Keratinocyte (primary cell): ENCODE results near the gene SMPD2. TPM values are rescaled to one million over a fixed set of nuclear protein-coding genes. Genes with fewer than 3 reads are reported as not detected.

Experiments
- DNase-seq: peaks from one replicate; pipeline ENCODE4 v3.0.0-alpha.2; 2011; ENCODE audit warnings: low read depth, missing footprints, low spot score
- FAIRE-seq: peaks from 2 replicates; lab custom pipeline; 2011; peaks lifted over from hg19 to GRCh38; lab: Jason Lieb, UNC
- H2AFZ ChIP-seq: 2 replicates; pipeline ENCODE4 v1.6.0; 2012; ENCODE audit warnings: low read length, control low read depth, inconsistent platforms; ENCODE audit not compliant: control insufficient read depth
- H3K27ac ChIP-seq: 2 replicates; pipeline ENCODE4 v1.5.1; 2011; ENCODE audit warnings: low read length; ENCODE audit not compliant: control insufficient read depth, insufficient read depth
- H3K27me3 ChIP-seq: 3 replicates; pipeline ENCODE4 v1.6.0; 2011; ENCODE audit warnings: low read length; ENCODE audit not compliant: control insufficient read depth, insufficient read depth; ENCODE audit errors: extremely low read depth
- H3K36me3 ChIP-seq, 2 experiments: 2 replicates in 1 of 2; 3 replicates in 1 of 2; pipeline ENCODE4 v1.5.1; 2011; ENCODE audit warnings: low read length in 2 of 2, mild to moderate bottlenecking in 1 of 2; ENCODE audit not compliant: control insufficient read depth in 2 of 2, insufficient read depth in 2 of 2; ENCODE audit errors: extremely low read depth in 1 of 2
- H3K4me1 ChIP-seq: 3 replicates; pipeline ENCODE4 v1.5.1; 2011; ENCODE audit warnings: low read length; ENCODE audit not compliant: control insufficient read depth, insufficient read depth; ENCODE audit errors: extremely low read depth
- H3K4me2 ChIP-seq: 3 replicates; pipeline ENCODE4 v1.6.0; 2011; ENCODE audit warnings: low read depth, low read length; ENCODE audit not compliant: control insufficient read depth, insufficient read depth; ENCODE audit errors: extremely low read depth
- H3K4me3 ChIP-seq, 3 experiments: fragments of 200-600 bp in 1 of 3; sonication (generic) in 1 of 3; 2 replicates in 2 of 3; 3 replicates in 1 of 3; pipeline ENCODE4 v1.5.1; 2011 to 2016; ENCODE audit warnings: low read length in 3 of 3, mild to moderate bottlenecking in 3 of 3, control low read depth in 2 of 3, inconsistent platforms in 1 of 3, low read depth in 1 of 3, mixed read lengths in 1 of 3, mixed run types in 1 of 3, moderate library complexity in 1 of 3; ENCODE audit not compliant: control insufficient read depth in 2 of 3, insufficient read depth in 2 of 3; ENCODE audit errors: extremely low read depth in 1 of 3
- H3K79me2 ChIP-seq: 2 replicates; pipeline ENCODE4 v1.6.0; 2012; ENCODE audit warnings: low read length; ENCODE audit not compliant: control insufficient read depth, insufficient read depth
- H3K9ac ChIP-seq: 3 replicates; pipeline ENCODE4 v1.6.0; 2011; ENCODE audit warnings: low read length; ENCODE audit not compliant: control insufficient read depth, insufficient read depth; ENCODE audit errors: extremely low read depth
- H3K9me1 ChIP-seq: 3 replicates; pipeline ENCODE4 v1.6.0; 2011; ENCODE audit warnings: low read length; ENCODE audit not compliant: control insufficient read depth, insufficient read depth; ENCODE audit errors: extremely low read depth
- H3K9me3 ChIP-seq: 2 replicates; pipeline ENCODE4 v1.5.1; 2012; ENCODE audit warnings: low read depth, low read length; ENCODE audit not compliant: control insufficient read depth
- H4K20me1 ChIP-seq: 3 replicates; pipeline ENCODE4 v1.6.0; 2011; ENCODE audit warnings: low read length; ENCODE audit not compliant: control insufficient read depth, insufficient read depth; ENCODE audit errors: extremely low read depth
- EZH2 ChIP-seq: IDR thresholded peaks from one replicate; pipeline ENCODE4 v1.6.1; 2012; ENCODE audit warnings: inconsistent platforms, mild to moderate bottlenecking, low read length, moderate library complexity
- dilution Hi-C: fragments of 300-500 bp; cut with MboI; formaldehyde crosslinking; loops from one replicate; pipeline ENCODE4 v1.7.0; 2020; ENCODE audit warnings: low sequenced_read_pairs; ENCODE audit not compliant: extremely low pct_ligation_motif_present
- polyA plus RNA-seq, 5 experiments: library from polyadenylated mRNA; depleted of rRNA in 3 of 5; stranded (reverse) in 3 of 5; stranded (forward) in 1 of 5; unstranded in 1 of 5; fragments of >200 nt; gene quantifications; 1 replicate in 1 of 5; 2 replicates in 3 of 5; 3 replicates in 1 of 5; pipeline versions ENCODE4 v1.2.1 to v1.2.3, GENCODE V29; 2011 to 2012; ENCODE audit warnings: missing spikeins in 2 of 5, low read depth in 1 of 5, low replicate concordance in 1 of 5
- TF ChIP-seq, protein P1 (sequence below), 3 experiments: IDR thresholded peaks in 1 of 3; conservative IDR thresholded peaks in 1 of 3; optimal IDR thresholded peaks in 1 of 3; 2 replicates in 2 of 3; 3 replicates in 1 of 3; pipeline versions ENCODE3 to v1.5.1; 2011; ENCODE audit warnings: low read length in 3 of 3, mild to moderate bottlenecking in 3 of 3, moderate library complexity in 2 of 3, control low read depth in 1 of 3, inconsistent platforms in 1 of 3; ENCODE audit not compliant: insufficient read depth in 2 of 3; ENCODE audit errors: extremely low read depth in 1 of 3

Gene SMPD2
- polyA plus RNA-seq, 1 donor (not counting 4 experiments of a cell fraction or from before 2014, with no cell fraction given), result 11.7 TPM

DNA sequence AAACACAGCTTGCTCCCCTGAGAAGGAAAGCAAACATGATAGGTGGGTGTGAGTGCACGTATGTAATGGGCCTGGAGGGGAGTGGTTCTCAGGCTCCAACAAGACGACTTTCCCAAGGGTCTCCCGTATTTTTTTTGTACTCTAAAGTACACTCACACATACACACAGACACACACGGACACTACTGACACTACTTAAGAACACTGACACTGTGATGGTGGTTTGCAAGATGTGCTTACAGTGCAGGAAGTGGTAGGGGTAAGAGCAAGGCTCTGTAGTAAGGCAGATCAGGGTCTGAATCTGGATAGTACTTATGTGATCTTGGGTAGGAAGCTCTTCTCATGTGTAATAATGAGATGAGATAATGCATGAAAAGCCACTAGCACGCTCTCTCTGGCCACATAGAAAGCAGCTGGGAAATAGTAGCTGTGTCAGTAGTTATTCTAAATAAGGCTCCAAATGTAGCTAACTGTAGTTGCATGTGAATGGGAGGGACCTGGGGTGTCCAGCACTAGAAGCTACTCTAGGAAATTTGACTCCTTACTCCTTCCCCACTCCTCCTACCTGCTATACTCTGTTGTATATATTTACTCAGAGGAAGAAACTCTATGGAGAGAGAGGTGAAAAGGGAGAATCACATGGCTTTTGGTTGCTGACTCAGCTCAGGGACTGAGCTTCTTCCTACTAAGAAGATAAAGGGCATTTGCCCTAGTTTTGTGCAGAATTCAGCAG is 50.8 kb downstream of the SMPD2 start:
- no peaks in the 10 kb centered on the region for H3K79me2 ChIP-seq
- no peaks in the 10 kb centered on the region for H3K4me1 ChIP-seq
- H2AFZ ChIP-seq, result no peak overlapping the region
- no peaks in the 10 kb centered on the region for H3K9me3 ChIP-seq
- dilution Hi-C loops, result no loop called here
- FAIRE-seq, result peak; percentile 13
- no peaks in the 10 kb centered on the region for H3K36me3 ChIP-seq
- TF ChIP-seq, protein P1, sequence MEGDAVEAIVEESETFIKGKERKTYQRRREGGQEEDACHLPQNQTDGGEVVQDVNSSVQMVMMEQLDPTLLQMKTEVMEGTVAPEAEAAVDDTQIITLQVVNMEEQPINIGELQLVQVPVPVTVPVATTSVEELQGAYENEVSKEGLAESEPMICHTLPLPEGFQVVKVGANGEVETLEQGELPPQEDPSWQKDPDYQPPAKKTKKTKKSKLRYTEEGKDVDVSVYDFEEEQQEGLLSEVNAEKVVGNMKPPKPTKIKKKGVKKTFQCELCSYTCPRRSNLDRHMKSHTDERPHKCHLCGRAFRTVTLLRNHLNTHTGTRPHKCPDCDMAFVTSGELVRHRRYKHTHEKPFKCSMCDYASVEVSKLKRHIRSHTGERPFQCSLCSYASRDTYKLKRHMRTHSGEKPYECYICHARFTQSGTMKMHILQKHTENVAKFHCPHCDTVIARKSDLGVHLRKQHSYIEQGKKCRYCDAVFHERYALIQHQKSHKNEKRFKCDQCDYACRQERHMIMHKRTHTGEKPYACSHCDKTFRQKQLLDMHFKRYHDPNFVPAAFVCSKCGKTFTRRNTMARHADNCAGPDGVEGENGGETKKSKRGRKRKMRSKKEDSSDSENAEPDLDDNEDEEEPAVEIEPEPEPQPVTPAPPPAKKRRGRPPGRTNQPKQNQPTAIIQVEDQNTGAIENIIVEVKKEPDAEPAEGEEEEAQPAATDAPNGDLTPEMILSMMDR (optimal IDR thresholded peaks at IDR 0.05 in 1 of 3, IDR thresholded peaks at IDR 0.05 in 1 of 3, conservative IDR thresholded peaks at IDR 0.05 in 1 of 3; ENCODE audit: extremely low read depth in 1 of 3, insufficient read depth in 2 of 3, low read length in 3 of 3), result no peak
- no peak for TF ChIP-seq EZH2
- DNase-seq, result no peak
- H4K20me1 ChIP-seq, result no peaks in the 10 kb centered on the region
- H3K4me2 ChIP-seq, result no peak overlapping the region
- H3K4me3 ChIP-seq, result no peak overlapping the region
- no peak overlapping the region for H3K27ac ChIP-seq
- H3K9me1 ChIP-seq, result no peaks in the 10 kb centered on the region
- H3K9ac ChIP-seq, result no peak overlapping the region
- H3K27me3 ChIP-seq, result no peaks in the 10 kb centered on the region

Other genes with a start within 250 kb of the SMPD2 start
- gene CD164, start 58.3 kb upstream of the SMPD2 start, polyA plus RNA-seq, result 116 to 244 TPM (median 207 TPM) in 3 replicates
- gene PPIL6, start 96 bp upstream of the SMPD2 start, polyA plus RNA-seq, result 0.82 to 1.4 TPM (median 1.3 TPM) in 3 replicates
- 25.6 to 37.6 TPM (median 29.8 TPM) in 3 replicates for gene MICAL1, start 15.0 kb downstream of the SMPD2 start, polyA plus RNA-seq
- 3.0 to 5.1 TPM (median 4.6 TPM) in 3 replicates for gene ZBTB24, start 42.5 kb downstream of the SMPD2 start, polyA plus RNA-seq